Stimulated activated CD4-positive, alpha-beta T cell treated with anti-CD3 and anti-CD28 coated beads, Interleukin-1b, Interleukin-23, amount 100 ng/mL, for 48 hours (primary cell): Measurements from ENCODE around the gene ACP2.

Experiments
- DNase-seq: peaks from one replicate; pipeline ENCODE4 v3.0.0-alpha.2; 2020

Gene ACP2, protein sequence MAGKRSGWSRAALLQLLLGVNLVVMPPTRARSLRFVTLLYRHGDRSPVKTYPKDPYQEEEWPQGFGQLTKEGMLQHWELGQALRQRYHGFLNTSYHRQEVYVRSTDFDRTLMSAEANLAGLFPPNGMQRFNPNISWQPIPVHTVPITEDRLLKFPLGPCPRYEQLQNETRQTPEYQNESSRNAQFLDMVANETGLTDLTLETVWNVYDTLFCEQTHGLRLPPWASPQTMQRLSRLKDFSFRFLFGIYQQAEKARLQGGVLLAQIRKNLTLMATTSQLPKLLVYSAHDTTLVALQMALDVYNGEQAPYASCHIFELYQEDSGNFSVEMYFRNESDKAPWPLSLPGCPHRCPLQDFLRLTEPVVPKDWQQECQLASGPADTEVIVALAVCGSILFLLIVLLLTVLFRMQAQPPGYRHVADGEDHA

GRCh38 chr11:47248664-47249377 lies at the start of gene ACP2:
Gene ACP2, minus strand, starts transcription at chr11:47248814. Its CDS starts 25 bp downstream, at chr11:47248789.
- DNase-seq, result peak; percentile 90

- DNase-seq, result no peak
Observed at GRCh38 chr11:47296045-47296444, 47.4 kb upstream of the ACP2 start.

GRCh38 chr11:47295385-47295784 lies 46.8 kb upstream of the ACP2 start:
- no peak for DNase-seq

- DNase-seq, result no peak
Observed at GRCh38 chr11:47289856-47290255, 41.2 kb upstream of the ACP2 start.

- DNase-seq, result no peak
Observed at GRCh38 chr11:47288066-47288465, 39.5 kb upstream of the ACP2 start.

DNA sequence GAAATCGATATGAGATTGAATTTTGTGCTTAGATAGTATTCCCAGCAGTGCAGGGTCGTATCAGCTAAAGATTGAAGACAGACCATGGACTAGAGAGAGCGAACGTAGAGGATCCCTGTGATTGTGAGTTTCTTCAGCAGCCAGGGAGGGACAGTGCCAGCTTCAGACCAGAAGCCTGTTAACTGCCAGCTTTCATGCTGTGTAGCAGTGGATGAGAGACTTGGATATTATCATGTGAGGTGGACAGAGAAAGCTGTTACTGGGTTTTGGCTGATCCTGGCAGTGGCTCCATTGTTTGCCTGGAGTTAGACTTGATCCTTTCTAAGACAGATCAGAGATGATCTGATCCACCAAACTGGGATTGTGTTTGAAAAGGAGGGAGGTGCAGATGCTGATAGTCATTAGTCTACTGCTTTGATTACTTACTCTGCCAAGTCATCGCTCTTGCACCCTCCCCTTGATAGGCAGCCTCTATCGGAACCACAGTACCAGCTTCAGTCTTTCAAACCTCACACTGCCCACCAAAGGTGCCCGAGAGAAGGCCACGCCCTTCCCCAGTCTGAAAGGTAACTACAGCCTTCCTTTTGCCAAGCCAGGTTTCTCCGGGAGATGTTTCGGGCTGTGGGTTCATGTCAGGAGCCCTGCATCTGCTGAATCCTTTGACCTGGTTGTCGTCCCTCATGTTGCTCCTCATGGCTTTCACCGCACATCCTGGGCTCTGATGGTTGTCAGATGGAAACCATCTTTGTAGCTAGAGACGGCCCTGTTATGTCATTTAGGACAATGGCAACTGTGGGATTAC lies 37.6 kb upstream of the ACP2 start:
- no peak for DNase-seq

- DNase-seq, result no peak
Observed at GRCh38 chr11:47284151-47284550, 35.5 kb upstream of the ACP2 start.

DNA sequence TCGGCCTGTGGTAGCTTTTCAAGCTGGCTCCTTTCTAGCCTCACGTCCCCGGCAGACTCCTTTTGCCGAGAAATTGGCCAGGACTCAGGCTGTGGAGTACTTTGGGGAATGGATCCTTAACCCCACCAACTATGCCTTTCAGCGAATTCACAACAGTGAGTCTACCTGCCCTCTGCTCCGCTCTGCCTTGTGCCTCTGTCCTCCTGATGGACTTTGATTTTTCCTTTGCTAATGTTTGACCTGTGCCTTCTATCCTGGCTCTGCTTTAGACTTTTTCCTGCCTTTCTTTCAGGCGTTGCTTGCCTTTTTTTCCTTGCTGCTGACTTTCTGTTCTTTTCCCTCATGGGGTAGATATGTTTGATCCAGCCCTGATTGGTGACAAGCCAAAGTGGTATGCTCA lies 33.8 kb upstream of the ACP2 start:
- no peak for DNase-seq

- DNase-seq, result no peak
Observed at GRCh38 chr11:47280860-47281259, 32.2 kb upstream of the ACP2 start.

DNA sequence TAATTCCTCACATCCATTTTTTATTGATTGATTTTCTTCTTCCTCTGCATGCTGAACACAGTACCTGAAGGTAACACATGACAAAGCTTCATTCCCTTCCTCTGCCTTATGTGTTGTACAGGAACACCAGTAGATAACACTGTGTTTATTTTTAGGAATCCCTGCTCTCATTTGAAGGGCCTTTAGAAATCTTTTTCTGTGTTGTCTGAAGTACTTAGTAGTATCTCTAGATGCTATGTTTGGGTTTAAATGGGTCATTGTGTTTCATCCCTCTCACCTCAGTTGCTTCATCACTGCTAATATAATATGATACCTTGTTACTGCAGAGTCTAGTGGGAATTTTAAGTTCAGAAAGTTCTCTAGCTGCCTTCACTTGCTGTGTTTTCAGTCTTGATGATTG lies 31.5 kb upstream of the ACP2 start:
- DNase-seq, result no peak

DNA sequence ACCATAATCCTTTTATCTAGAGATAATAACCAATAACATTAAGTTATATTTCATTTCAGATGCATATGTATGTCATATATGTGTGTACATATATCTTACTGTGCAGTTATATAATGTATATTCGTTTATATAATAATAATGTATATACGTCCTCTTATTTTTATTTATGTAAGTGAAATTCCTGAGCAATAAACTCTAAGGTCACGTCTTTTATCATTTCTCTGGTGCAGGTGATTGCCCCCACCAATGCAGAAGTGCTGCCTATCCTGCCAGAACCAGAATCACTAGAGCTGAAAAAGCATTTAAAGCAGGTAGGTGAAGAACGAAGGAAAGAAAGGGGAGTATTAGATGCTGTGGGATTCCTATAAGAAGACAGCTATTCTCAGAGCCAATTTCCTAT lies 30.2 kb upstream of the ACP2 start:
- DNase-seq, result no peak

DNA sequence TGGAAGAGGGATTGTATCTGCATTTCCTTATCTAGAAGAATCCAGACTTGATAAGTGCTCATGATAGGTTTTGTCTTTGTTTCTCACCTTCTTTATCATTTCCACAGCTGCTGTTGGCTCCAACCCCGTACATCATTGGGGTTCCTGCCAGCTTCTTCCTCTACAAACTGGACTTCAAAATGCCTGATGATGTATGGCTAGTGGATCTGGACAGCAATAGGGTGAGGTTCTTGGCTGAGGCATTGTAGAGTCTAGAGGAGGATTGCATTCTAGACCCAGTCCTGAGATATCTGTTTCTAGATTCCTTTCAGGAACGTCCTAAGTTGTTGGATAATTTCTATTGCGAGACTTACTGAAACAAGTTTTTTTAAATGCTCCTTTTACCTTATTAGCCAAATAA lies 29.4 kb upstream of the ACP2 start:
- DNase-seq, result no peak

DNA sequence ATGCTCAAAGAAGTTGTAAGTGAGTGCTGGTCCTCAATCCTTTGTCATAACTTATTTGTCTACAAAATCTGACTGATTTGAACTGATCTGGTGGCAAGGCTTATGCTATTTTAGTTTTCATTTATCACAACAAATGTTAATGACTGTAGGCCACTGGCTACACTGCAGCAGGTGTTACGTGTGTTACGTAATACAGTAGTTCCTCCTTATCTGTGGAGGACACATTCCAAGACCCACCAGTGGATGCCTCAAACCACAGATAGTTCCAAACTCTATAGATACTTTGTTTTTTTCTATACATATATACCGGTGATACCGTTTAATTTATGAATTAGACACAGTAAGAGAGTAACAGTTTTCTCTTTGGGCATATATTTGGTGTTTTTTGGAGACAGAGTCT lies 28.3 kb upstream of the ACP2 start:
- no peak for DNase-seq

- DNase-seq, result no peak
Observed at GRCh38 chr11:47274495-47275235, 26.1 kb upstream of the ACP2 start.

GRCh38 chr11:47272706-47273105 lies 24.1 kb upstream of the ACP2 start:
- no peak for DNase-seq

DNA sequence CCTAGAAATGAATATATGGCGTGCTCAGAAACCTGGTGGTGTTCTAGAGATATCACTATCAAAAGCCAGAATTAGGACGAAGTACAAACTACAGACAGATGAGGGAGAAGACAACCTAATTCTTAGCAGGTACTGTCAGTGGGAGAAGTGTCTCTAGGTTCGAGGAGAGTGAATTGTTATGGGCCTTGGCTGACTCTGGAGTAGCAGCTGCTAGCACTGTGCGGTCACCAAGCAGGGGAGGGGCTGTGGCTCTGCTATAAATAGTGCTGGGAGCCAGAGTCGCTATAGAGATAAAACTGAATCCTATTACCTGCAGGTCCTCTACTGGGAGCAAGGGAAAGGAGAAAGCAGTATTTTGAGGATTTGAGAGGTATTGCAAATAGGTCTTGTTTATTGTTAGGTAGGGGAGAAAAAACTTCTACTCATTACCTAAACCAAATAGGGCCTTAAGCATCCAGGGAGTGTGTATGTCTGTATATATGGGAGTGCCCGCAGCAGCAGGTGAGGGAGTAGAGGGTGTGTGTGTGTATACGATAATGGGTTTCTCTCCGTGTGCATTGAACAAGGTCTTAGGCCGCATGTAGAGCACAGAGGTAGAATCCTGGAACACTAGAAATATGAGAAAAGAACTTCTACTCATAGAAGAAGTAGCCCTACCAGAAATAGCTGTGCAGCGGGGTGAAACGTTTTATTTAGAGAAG lies 23.5 kb upstream of the ACP2 start:
- no peak for DNase-seq

DNA sequence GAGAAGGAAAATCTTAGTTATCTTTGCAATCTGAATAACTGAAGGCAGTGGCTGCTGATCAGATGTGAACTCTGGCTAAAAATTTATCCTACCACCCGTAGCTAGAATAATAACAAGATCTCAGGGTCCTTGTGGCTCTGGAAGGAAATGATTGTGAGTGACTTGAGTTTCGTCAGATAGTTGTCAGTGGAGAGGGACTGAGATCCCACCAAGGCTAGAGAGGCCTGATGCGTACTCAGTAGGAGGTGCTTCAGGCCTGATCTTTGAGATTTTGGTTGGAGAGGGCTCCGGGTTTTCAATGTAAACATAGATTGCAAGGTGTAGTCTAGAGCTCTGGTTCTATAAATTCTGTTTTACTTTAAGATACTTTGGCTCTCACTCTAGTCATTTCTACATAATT lies 22.7 kb upstream of the ACP2 start:
- no peak for DNase-seq

GRCh38 chr11:47270331-47271271 lies 22.0 kb upstream of the ACP2 start:
- DNase-seq, result peak; percentile 30

DNA sequence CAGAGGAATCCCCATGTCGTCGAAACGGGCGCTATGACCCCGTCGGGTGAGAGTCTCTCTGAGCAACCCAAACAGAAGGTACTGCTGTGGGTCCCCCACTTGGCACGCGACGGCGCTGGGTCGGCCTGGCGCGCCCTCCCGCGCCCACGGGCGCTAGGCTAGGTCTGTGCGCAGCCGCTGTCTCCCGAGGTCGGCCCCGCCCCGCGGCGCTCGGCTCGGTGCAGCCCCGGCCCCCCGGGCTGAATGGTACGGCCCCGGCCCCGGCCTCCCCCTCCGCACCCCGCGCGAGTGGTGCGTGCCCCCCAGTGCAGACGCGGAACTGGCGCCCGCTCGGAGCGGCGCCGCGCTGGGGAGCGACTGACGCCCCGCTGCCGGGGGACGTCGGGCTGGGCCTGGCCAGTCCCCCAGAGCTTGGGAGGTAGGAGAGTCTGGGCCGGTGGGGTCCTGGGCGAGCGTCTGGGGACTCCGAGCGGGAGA lies 21.3 kb upstream of the ACP2 start, which contains the start of gene MADD:
Gene MADD, plus strand, starts transcription at position 305 of the 477 bp plus-strand sequence.
- peak; percentile 92 for DNase-seq

- DNase-seq, result peak; percentile 86
Observed at GRCh38 chr11:47269002-47269828, 20.6 kb upstream of the ACP2 start.
